Pons (tissue), 1 donor: ENCODE results near the gene BECN2.

ENCODE experiments used
- DNase-seq: peaks from one replicate; pipeline ENCODE4 v3.0.0-alpha.2; 2016; ENCODE audit warnings: low spot score

The BECN2 gene

GRCh38 chr1:241957692-241958494 lies at the start of gene BECN2:
Gene BECN2, plus strand, starts transcription at chr1:241957767. Its CDS starts 0 bp downstream, at chr1:241957767.
- DNase-seq = no peak

GRCh38 chr1:241916196-241916595 lies 41.4 kb upstream of the BECN2 start:
- no peak for DNase-seq

- no peak for DNase-seq
Measured at GRCh38 chr1:241917487-241917886, 40.1 kb upstream of the BECN2 start.

GRCh38 chr1:241918879-241919278 lies 38.7 kb upstream of the BECN2 start:
- no peak for DNase-seq

- DNase-seq = no peak
Measured at GRCh38 chr1:241924080-241924808, 33.3 kb upstream of the BECN2 start.

- DNase-seq = no peak
Measured at GRCh38 chr1:241926141-241926540, 31.4 kb upstream of the BECN2 start.

- no peak for DNase-seq
Measured at GRCh38 chr1:241927321-241927720, 30.2 kb upstream of the BECN2 start.

GRCh38 chr1:241932845-241933244 lies 24.7 kb upstream of the BECN2 start:
- DNase-seq = no peak

- peak; percentile 21 for DNase-seq
Measured at GRCh38 chr1:241934201-241934848, 23.2 kb upstream of the BECN2 start.

- peak; percentile 12 for DNase-seq
Measured at GRCh38 chr1:241934866-241935265, 22.7 kb upstream of the BECN2 start.

GRCh38 chr1:241939798-241940197 lies 17.8 kb upstream of the BECN2 start:
- no peak for DNase-seq

- DNase-seq = no peak
Measured at GRCh38 chr1:241942738-241943137, 14.8 kb upstream of the BECN2 start.

- no peak for DNase-seq
Measured at GRCh38 chr1:241944300-241944699, 13.3 kb upstream of the BECN2 start.

GRCh38 chr1:241947354-241947753 lies 10.2 kb upstream of the BECN2 start:
- peak; percentile 27 for DNase-seq

- DNase-seq = no peak
Measured at GRCh38 chr1:241950390-241950789, 7.2 kb upstream of the BECN2 start.

- no peak for DNase-seq
Measured at GRCh38 chr1:241962153-241962552, 4.6 kb downstream of the BECN2 start.

GRCh38 chr1:241963722-241964121 lies 6.2 kb downstream of the BECN2 start:
- no peak for DNase-seq

GRCh38 chr1:241964550-241965282 lies 7.1 kb downstream of the BECN2 start:
- no peak for DNase-seq

- DNase-seq = no peak
Measured at GRCh38 chr1:241968611-241969010, 11.0 kb downstream of the BECN2 start.

- no peak for DNase-seq
Measured at GRCh38 chr1:241972703-241973369, 15.3 kb downstream of the BECN2 start.

GRCh38 chr1:241976229-241976628 lies 18.7 kb downstream of the BECN2 start:
- DNase-seq = no peak

GRCh38 chr1:241979071-241979470 lies 21.5 kb downstream of the BECN2 start:
- DNase-seq = no peak
